ENCODE measurements around the gene SYCP2L.

- TF ChIP-seq POLR2AphosphoS5 (IDR thresholded peaks at IDR 0.05; ENCODE audit: insufficient read depth, low read depth, low read length): no peak
- no peak for TF ChIP-seq CTCF (IDR thresholded peaks at IDR 0.05; ENCODE audit: extremely low read depth in 1 of 2, insufficient read depth in 1 of 2, low read depth in 1 of 2, low read length in 2 of 2)
- TF ChIP-seq POLR2A (IDR thresholded peaks at IDR 0.05; ENCODE audit: low read depth, low read length): no peak
- no peak for TF ChIP-seq EZH2 (IDR thresholded peaks at IDR 0.05; ENCODE audit: borderline replicate concordance, low read depth, low read length, severe bottlenecking)
- no peak for TF ChIP-seq FOS (IDR thresholded peaks at IDR 0.05; ENCODE audit: borderline replicate concordance, insufficient read depth, low read length)
- no peak for TF ChIP-seq JUN (IDR thresholded peaks at IDR 0.05; ENCODE audit: borderline replicate concordance, insufficient read depth, insufficient read length, low read depth)
- no peak for TF ChIP-seq MAX (IDR thresholded peaks at IDR 0.05; ENCODE audit: insufficient read depth, insufficient read length)
These were observed 8.1 kb downstream of the SYCP2L start for GRCh38 chr6:10894958-10895357.
